Activated T-helper 1 cell treated with Interleukin-2 at 50 U/mL for 16 hours (primary cell): Measurements from ENCODE around the gene EZR.
A peak's percentile ranks its signal among the peaks of the same experiment; 100 is the strongest.
"Not testable (repeated sequence)": the region's sequence is repeated elsewhere in the genome, so short reads cannot be mapped to it uniquely, and the experiment has no call there.

Source experiments
- DNase-seq: peaks from one replicate; pipeline ENCODE4 v3.0.0-alpha.2; 2020; ENCODE audit warnings: low read depth

EZR gene

DNA sequence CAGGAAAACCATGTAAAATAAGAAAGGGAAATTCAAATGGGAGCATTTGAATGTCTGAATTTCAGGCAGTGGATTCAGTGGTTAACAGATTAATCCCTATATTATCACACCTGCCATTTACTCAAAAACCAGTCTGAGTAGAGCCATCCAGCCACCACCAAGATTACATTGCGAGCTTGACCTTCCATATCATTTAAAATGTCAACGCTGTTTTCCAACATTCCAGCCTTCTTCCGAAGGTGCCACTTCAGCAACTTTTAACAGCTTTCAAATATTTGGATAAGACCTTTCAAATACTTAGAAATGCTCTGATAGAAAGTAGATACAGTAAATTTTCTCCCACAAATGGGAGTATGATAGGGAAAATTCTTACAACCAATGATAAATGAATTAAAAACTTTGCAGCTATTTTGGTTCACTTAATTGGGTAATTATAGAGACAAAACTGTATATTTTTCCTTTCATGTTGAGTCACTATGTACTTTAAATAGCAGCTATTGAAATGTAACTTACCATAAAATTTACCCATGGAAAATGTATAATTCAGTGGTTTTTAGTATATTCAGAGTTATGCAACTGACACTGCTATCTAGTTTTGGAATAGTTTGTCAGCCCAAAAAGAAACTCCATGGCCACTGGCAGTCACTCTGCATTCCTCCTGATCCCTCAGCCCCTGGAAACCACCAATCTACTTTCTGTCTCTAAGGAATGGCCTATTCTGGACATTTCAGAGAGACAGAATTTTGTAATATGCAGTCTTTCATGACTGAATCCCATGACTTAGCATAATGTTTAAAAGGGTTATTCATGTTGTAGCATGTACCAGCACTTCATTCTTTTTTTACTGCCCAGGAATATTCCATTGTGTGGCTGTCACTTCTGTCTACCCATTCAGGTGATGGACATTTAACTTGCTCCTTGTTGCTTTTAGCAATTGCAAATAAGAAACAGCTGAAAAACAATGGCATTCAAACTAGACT lies 21.5 kb downstream of the EZR start:
- no peak for DNase-seq

DNA sequence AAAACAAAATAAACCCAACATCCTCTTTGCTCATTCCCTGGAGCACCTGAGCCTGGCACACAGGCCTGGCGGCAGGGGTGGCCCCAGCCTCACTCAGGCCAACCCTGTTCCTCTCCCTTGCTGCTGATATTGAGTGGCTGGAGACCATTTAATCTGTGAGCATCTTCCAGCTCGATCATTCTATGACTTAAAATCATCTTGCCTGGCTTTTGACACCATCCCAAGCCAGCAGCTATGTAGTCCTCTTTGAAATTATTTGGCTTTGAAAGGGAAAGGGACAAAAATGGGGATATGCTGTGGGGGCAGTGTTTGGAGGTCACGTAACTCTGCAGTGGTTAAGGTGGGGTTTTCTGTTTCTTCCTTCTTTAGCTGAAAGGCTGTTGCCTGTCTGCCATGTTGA lies 22.8 kb downstream of the EZR start:
- DNase-seq, result no peak

DNA sequence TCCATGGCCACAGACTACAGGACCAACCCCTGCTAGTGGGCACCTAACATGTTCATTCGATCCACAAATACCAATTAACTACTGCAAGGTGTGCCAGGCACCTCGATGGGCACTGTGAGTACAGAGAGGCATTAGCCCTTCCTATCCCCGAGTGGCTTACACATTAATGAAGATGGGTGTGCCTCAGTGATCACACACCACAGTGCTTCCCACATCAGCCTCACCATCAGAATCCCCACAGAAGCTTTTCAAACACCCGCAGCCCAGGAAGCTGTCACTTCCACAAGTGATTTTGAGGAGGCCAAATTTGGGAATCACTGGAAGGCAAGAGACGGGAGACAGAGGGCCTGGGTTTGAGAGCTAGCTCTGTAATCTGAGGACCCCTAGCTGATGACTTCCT lies 23.7 kb downstream of the EZR start:
- DNase-seq, result no peak

DNA sequence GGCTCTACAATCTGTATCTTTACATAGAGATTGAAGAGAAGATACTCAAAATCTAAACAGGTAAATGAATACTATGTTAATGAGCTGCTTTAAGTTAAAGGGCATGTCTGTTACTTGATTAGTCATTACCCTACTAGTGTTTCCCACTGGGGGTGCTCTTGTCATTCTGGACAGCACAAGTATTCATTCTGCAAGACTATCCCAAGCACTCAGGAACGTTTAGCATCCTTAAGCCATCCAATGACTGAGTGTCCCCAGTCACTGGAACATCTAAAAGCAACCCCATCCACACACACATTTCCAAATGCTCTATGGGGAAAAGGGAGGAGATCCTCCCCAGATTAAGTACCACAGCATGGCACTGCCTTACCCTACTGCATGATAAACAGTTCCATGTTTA lies 25.7 kb downstream of the EZR start:
- DNase-seq, result no peak

- DNase-seq, result not testable (repeated sequence)
These were observed 26.7 kb downstream of the EZR start for GRCh38 chr6:158792505-158792904.

GRCh38 chr6:158791274-158791855 lies 27.8 kb downstream of the EZR start:
- DNase-seq, result no peak

- DNase-seq, result peak; percentile 38
These were observed 29.9 kb downstream of the EZR start for GRCh38 chr6:158789115-158789917.

- no peak for DNase-seq
These were observed 31.8 kb downstream of the EZR start for GRCh38 chr6:158787395-158787794.

DNA sequence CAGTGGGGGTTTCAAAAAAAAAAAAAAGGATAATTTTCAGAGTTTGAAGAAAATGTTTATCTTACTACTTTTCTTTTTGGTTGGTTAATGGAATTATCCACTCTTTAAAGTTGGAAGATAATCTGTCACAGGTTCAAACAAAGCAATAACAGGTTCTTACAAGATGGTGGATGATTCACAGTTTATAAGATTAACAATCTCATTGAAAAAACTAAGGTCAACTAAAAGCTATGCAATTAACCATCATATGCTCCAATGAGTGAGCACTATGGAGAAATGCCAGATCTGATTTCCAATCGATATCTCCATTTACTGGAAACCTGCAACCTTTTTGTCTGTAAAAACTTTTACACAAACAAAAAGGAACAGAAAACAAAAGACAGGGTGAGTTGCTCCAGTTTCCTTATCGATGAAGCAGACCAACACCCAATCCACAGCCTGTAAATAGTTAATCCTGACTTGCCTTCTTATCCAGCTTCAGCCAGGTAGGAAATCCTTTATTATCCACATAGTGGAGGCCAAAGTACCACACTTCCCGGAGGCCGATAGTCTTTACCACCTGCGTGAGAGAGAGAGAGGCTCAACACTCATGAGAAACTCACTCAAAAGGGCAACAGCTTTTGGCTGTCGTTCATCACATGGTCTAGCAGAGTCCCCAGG lies 32.4 kb downstream of the EZR start:
- DNase-seq, result no peak

GRCh38 chr6:158785036-158785435 lies 34.1 kb downstream of the EZR start:
- no peak for DNase-seq

- no peak for DNase-seq
These were observed 34.7 kb downstream of the EZR start for GRCh38 chr6:158784505-158784904.

DNA sequence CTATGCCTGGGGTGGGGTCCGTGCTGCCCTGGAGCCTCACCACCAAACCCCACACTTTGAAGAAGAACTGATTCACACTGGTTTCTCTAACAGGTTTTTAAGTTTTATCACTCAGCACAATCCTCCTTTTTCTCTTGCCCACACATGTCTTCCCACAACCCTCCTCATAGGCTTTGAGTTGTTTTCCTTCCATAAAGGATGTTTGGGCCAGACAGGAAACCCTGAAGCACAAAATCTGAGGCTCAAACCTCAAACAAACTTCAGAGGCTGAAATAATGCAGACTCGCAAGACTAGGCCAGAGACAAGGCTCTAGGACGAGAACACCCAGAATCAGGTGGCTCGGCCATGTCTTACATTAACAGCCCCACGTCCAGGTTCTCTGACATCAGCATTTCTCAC lies 35.3 kb downstream of the EZR start:
- DNase-seq, result no peak

DNA sequence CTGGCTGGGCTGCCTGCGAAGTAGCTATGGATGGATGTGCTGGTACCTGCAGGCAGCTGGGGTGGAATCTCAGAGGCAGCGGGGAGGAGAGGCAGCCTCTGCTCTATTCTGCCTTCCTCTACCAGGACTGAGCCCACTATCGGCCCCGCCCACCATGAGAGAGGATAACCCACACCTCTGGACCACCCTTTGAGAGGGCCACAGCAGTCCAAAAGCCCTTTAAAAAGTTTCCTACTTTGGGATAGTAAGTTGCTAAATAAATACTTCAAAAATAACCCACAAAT lies 36.1 kb downstream of the EZR start:
- DNase-seq, result no peak

GRCh38 chr6:158782432-158783166 lies 36.6 kb downstream of the EZR start:
- DNase-seq, result no peak

GRCh38 chr6:158781692-158782373 lies 37.3 kb downstream of the EZR start:
- DNase-seq, result no peak

GRCh38 chr6:158780988-158781691 lies 38.0 kb downstream of the EZR start:
- no peak for DNase-seq

DNA sequence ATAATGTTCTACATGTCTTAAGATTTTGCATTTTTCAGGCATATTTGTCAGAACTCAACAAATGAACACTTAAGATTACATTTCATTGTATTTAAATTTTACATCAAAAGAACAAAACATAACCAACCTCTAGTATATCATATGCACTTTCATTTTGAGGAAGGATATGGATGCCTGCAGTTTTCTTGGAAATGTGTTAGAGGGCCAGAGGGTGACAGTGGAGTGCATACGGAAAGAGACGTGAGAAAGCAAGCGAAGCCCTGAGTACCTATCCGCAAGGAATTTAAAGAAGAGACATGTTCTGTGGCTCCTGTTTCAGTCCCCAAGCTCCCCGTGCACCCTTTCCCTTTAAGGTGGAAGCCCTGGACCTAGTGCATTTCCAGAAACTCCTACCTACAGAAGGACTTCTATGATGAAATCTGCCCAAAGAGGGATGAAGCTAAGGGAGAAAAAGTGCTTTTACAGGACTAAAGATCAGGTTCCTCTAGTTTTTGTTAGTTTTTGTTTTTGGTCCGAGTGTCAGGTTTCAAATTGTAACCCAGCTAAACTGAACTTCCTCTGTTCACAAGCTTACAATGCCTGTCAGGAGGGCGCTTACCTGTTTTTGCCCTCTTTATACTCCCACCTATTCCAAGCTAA lies 38.8 kb downstream of the EZR start:
- DNase-seq, result no peak

- DNase-seq, result no peak
These were observed 41.1 kb downstream of the EZR start for GRCh38 chr6:158778005-158778527.

DNA sequence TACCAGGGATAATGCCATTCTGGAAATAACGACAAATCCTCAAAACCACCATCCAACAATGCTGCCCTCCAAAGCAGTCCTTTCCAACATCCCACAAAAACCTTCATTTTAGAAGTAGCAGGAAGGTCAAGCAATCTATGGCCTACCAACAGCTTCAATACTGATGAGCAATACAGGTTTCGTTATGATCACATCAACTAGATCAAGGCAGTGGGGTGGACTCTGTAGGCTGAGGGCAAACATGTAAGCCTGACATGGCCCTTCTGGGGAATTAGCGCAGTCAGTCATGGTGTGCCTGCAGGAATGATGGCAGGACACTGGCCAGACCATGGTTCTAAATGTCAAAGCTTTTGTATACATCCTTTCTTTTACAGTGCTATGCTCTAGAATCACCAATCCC lies 41.7 kb downstream of the EZR start:
- no peak for DNase-seq

DNA sequence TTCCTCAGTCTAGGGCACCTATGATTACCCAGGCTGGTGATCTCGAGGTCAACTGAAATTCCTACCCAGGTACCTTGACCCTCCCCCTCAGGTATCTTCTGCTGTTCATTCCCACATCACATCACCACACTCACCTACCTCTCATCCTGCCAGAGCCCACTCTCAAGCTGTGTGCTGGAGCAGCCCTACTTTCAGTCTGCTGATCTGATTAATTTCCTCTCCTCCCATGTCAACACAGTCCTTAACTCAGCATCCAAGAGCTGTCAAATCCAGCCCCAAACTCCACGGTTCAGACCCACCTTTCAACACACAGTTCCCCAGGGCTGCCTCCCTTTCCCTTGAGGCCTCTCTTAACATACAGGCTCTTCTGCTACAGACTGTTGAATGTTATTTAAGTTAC lies 42.4 kb downstream of the EZR start:
- no peak for DNase-seq
